CD4-positive, alpha-beta T cell treated with Interleukin-4 for 4 hours (primary cell): Measurements from ENCODE around the gene TP53BP2.
"Not testable (repeated sequence)": the region's sequence is repeated elsewhere in the genome, so short reads cannot be mapped to it uniquely, and the experiment has no call there.

Experiments used
- DNase-seq: peaks from one replicate; pipeline ENCODE4 v3.0.0-alpha.2; 2020

TP53BP2 gene

GRCh38 chr1:223740038-223740736 is 105.6 kb downstream of the TP53BP2 start:
- not testable (repeated sequence) for DNase-seq

- DNase-seq = no peak
Measured at GRCh38 chr1:223739366-223740037, 106.2 kb downstream of the TP53BP2 start.

- DNase-seq = no peak
Measured at GRCh38 chr1:223738465-223739365, 107.0 kb downstream of the TP53BP2 start.

GRCh38 chr1:223737342-223737741 is 108.4 kb downstream of the TP53BP2 start:
- DNase-seq = no peak

- DNase-seq = not testable (repeated sequence)
Measured at GRCh38 chr1:223736638-223737037, 109.1 kb downstream of the TP53BP2 start.

GRCh38 chr1:223733898-223734852 is 111.6 kb downstream of the TP53BP2 start:
- no peak for DNase-seq

GRCh38 chr1:223732993-223733798 is 112.6 kb downstream of the TP53BP2 start:
- no peak for DNase-seq

- no peak for DNase-seq
Measured at GRCh38 chr1:223731133-223731770, 114.5 kb downstream of the TP53BP2 start.

GRCh38 chr1:223730479-223731132 is 115.1 kb downstream of the TP53BP2 start:
- DNase-seq = no peak

GRCh38 chr1:223729906-223730305 is 115.8 kb downstream of the TP53BP2 start:
- no peak for DNase-seq
